Measurements from ENCODE around the gene CFAP141. TPM values are rescaled to one million over a fixed set of nuclear protein-coding genes. Genes with fewer than 3 reads are reported as not detected.
A peak's percentile ranks its signal among the peaks of the same experiment; 100 is the strongest.
"Not testable (repeated sequence)": the region's sequence is repeated elsewhere in the genome, so short reads cannot be mapped to it uniquely, and the experiment has no call there.

Gene CFAP141
- under 1 TPM in 1 of 2 experiments, not detected in 1; 0.65 TPM for total RNA-seq

- H3K9me3 Mint-ChIP-seq, result no peaks in the 10 kb centered on the region
- H3K4me3 Mint-ChIP-seq, result no peak within 1 kb of the TSS
- ChIA-PET POLR2A (no interaction called here), CTCF (no interaction called here)
- DNase-seq, result no peak
- H3K27me3 Mint-ChIP-seq, result no peaks in the 10 kb centered on the region
- peaks cover 34% of the 10 kb centered on the region for H3K36me3 Mint-ChIP-seq (ENCODE audit: low read depth)
- H3K4me1 Mint-ChIP-seq, result peaks cover 5% of the 10 kb centered on the region
- H3K27ac Mint-ChIP-seq, result peak within 1 kb of the TSS; percentile 13
These were observed at the start of gene CFAP141 for GRCh38 chr1:154206196-154206595. Gene CFAP141 (minus strand): TSS chr1:154206333. CDS start chr1:154206307, 26 bp downstream.

- Mint-ChIP-seq H3K4me3 (no peak overlapping the region), H3K27ac (no peak overlapping the region), H3K36me3 (ENCODE audit: low read depth) (peaks cover 70% of the 10 kb centered on the region), H3K9me3 (no peaks in the 10 kb centered on the region), H3K4me1 (no peaks in the 10 kb centered on the region), H3K27me3 (no peaks in the 10 kb centered on the region)
- POLR2A ChIA-PET, result no interaction called here
- DNase-seq, result no peak
- CTCF ChIA-PET, result no interaction called here
These were observed 47.5 kb upstream of the CFAP141 start for GRCh38 chr1:154253671-154254070.

- peaks cover 72% of the 10 kb centered on the region for H3K36me3 Mint-ChIP-seq (ENCODE audit: low read depth)
- ChIA-PET POLR2A (no interaction called here), CTCF (interaction anchor here (0.5 to 0.6 kb wide), 2 partner anchors 76 to 211 kb away, joined by 3 to 4 read pairs; no protein-coding TSS in a partner anchor)
- no peak overlapping the region for H3K4me3 Mint-ChIP-seq
- peaks cover 27% of the 10 kb centered on the region for H3K4me1 Mint-ChIP-seq
- no peaks in the 10 kb centered on the region for H3K9me3 Mint-ChIP-seq
- no peak for DNase-seq
- H3K27me3 Mint-ChIP-seq, result no peaks in the 10 kb centered on the region
- peak overlapping the region; percentile 9 for H3K27ac Mint-ChIP-seq
These were observed 35.7 kb upstream of the CFAP141 start for GRCh38 chr1:154241703-154242351.

- Mint-ChIP-seq H3K4me3 (no peak overlapping the region), H3K4me1 (peaks cover 27% of the 10 kb centered on the region), H3K27me3 (no peaks in the 10 kb centered on the region), H3K27ac (no peak overlapping the region), H3K36me3 (ENCODE audit: low read depth) (peaks cover 75% of the 10 kb centered on the region), H3K9me3 (no peaks in the 10 kb centered on the region)
- POLR2A ChIA-PET, result no interaction called here
- DNase-seq, result no peak
- CTCF ChIA-PET, result interaction anchor here (1.2 kb wide), 1 partner anchor 24 kb away, joined by 3 read pairs; no protein-coding TSS in a partner anchor
These were observed 34.2 kb upstream of the CFAP141 start for GRCh38 chr1:154240294-154240833.

GRCh38 chr1:154239491-154239890, 33.4 kb upstream of the CFAP141 start:
- Mint-ChIP-seq H3K27ac (no peak overlapping the region), H3K4me1 (peaks cover 27% of the 10 kb centered on the region), H3K27me3 (no peaks in the 10 kb centered on the region), H3K4me3 (no peak overlapping the region), H3K9me3 (no peaks in the 10 kb centered on the region), H3K36me3 (ENCODE audit: low read depth) (peaks cover 78% of the 10 kb centered on the region)
- POLR2A ChIA-PET, result no interaction called here
- DNase-seq, result no peak
- CTCF ChIA-PET, result no interaction called here

DNA sequence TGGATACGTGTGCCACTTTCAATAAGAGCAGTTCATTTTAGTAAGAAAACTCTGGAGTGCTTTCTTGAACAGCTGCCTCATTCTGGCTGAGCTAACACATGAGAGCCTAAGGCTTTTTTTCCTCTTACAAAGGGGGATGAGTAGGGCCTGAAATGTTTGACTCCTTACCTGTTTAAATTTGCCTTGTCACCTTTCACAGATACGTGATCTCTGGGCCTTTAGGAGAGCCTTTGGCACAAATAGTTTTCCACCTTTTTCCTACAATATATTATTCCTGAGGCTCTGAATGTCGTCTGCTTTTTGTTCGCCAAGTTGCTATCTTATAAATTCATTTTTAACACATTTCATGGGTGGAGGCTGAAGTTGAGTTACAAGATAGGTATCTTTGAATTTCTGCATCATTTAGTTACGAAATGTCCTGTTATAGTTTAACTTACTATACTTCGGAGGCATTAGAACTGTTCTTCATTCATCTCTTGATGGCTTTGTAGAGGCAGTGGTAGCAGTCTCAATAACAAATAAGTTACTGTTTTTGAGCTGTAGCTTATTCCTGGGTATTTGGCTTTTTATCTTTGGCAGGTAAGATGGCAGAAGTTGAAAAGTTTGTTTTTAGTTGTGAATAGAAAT, 31.9 kb upstream of the CFAP141 start:
- Mint-ChIP-seq H3K4me3 (no peak overlapping the region), H3K27ac (no peak overlapping the region)

GRCh38 chr1:154237435-154237834, 31.3 kb upstream of the CFAP141 start:
- no peak overlapping the region for H3K27ac Mint-ChIP-seq
- H3K4me1 Mint-ChIP-seq, result peaks cover 27% of the 10 kb centered on the region
- ChIA-PET POLR2A (no interaction called here), CTCF (interaction anchor here (1.0 to 2.0 kb wide), 2 partner anchors 12 to 23 kb away, joined by 3 to 4 read pairs; no protein-coding TSS in a partner anchor)
- DNase-seq, result no peak
- no peak overlapping the region for H3K4me3 Mint-ChIP-seq
- H3K36me3 Mint-ChIP-seq (ENCODE audit: low read depth), result peaks cover 64% of the 10 kb centered on the region
- H3K9me3 Mint-ChIP-seq, result no peaks in the 10 kb centered on the region
- H3K27me3 Mint-ChIP-seq, result no peaks in the 10 kb centered on the region

More for the DNA sequence above, 31.9 kb upstream of the CFAP141 start:
- CTCF ChIA-PET, result interaction anchor here (0.6 to 2.0 kb wide), 5 partner anchors 8 to 95 kb away, joined by 3 to 4 read pairs (median 3); no protein-coding TSS in a partner anchor
- POLR2A ChIA-PET, result no interaction called here
- Mint-ChIP-seq H3K36me3 (ENCODE audit: low read depth) (peaks cover 68% of the 10 kb centered on the region), H3K4me1 (peaks cover 27% of the 10 kb centered on the region), H3K9me3 (no peaks in the 10 kb centered on the region), H3K27me3 (no peaks in the 10 kb centered on the region)
- DNase-seq, result no peak

GRCh38 chr1:154236855-154237254, 30.7 kb upstream of the CFAP141 start:
- POLR2A ChIA-PET, result no interaction called here
- CTCF ChIA-PET, result interaction anchor here (2.0 kb wide), 1 partner anchor 23 kb away, joined by 4 read pairs; no protein-coding TSS in a partner anchor
- DNase-seq, result no peak
- peaks cover 22% of the 10 kb centered on the region for H3K4me1 Mint-ChIP-seq
- H3K27ac Mint-ChIP-seq, result no peak overlapping the region
- H3K4me3 Mint-ChIP-seq, result no peak overlapping the region
- H3K36me3 Mint-ChIP-seq (ENCODE audit: low read depth), result peaks cover 62% of the 10 kb centered on the region
- no peaks in the 10 kb centered on the region for H3K27me3 Mint-ChIP-seq
- no peaks in the 10 kb centered on the region for H3K9me3 Mint-ChIP-seq

DNA sequence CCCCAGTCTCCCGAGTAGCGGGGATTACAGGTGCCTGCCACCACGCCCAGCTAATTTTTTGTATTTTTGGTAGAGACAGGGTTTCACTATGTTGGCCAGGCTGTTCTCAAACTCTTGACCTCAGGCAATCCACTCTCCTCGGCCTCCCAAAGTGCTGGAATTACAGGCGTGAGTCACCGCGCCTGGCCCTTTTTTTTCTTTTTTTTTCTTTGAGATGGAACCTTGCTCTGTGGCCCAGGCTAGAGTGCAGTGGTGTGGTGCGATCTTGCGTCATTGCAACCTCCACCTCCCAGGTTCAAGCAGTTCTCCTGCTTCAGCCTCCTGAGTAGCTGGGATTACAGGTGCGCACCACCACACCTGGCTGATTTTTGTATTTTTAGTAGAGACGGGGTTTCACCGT, 27.0 kb upstream of the CFAP141 start:
- CTCF ChIA-PET, result interaction anchor here (1.1 kb wide), 1 partner anchor 96 kb away, joined by 4 read pairs; no protein-coding TSS in a partner anchor

GRCh38 chr1:154231112-154231511, 25.0 kb upstream of the CFAP141 start:
- H3K27ac Mint-ChIP-seq, H3K4me3 Mint-ChIP-seq, H3K27me3 Mint-ChIP-seq, POLR2A ChIA-PET, DNase-seq, H3K9me3 Mint-ChIP-seq, H3K4me1 Mint-ChIP-seq: not testable (repeated sequence)
- peaks cover 65% of the 10 kb centered on the region for H3K36me3 Mint-ChIP-seq (ENCODE audit: low read depth)
- CTCF ChIA-PET, result interaction anchor here (0.6 to 1.6 kb wide), 3 partner anchors 35 to 234 kb away, joined by 3 to 4 read pairs (median 3); no protein-coding TSS in a partner anchor

More for the DNA sequence above, 27.0 kb upstream of the CFAP141 start:
- H3K36me3 Mint-ChIP-seq (ENCODE audit: low read depth), result peaks cover 66% of the 10 kb centered on the region
- not testable (repeated sequence) for H3K27me3 Mint-ChIP-seq, H3K4me1 Mint-ChIP-seq, H3K4me3 Mint-ChIP-seq, H3K9me3 Mint-ChIP-seq, DNase-seq, H3K27ac Mint-ChIP-seq
- POLR2A ChIA-PET, result interaction anchor here (0.6 kb wide), 1 partner anchor 270 kb away, joined by 13 read pairs; no protein-coding TSS in a partner anchor

DNA sequence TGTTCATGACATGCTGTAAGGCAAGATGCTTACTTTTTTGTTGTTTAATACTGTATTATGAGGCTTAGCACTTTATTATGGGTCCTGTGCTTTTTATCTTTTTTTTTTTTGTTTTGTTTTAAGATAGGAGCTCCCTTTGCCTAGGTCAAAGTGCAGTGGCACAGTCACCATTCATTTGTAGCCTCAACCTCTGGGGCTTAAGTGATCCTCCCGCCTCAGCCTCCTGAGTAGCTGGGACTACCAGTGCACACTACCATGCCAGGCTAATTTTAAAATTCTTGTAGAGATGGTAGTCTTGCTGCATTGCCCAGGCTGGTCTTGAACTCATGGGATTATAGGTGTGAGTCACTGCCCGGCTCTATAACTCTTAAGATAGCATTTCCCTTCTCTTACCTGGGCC, 19.2 kb upstream of the CFAP141 start:
- H3K27me3 Mint-ChIP-seq, result no peaks in the 10 kb centered on the region
- H3K27ac Mint-ChIP-seq, result no peak overlapping the region
- POLR2A ChIA-PET, result interaction anchor here (0.6 kb wide), 1 partner anchor 16 kb away, joined by 7 read pairs; no protein-coding TSS in a partner anchor
- peaks cover 48% of the 10 kb centered on the region for H3K4me1 Mint-ChIP-seq
- peaks cover 2% of the 10 kb centered on the region for H3K9me3 Mint-ChIP-seq
- no peak for DNase-seq
- H3K36me3 Mint-ChIP-seq (ENCODE audit: low read depth), result peaks cover 68% of the 10 kb centered on the region
- CTCF ChIA-PET, result interaction anchor here (0.5 to 2.4 kb wide), 4 partner anchors 10 to 68 kb away, joined by 3 to 7 read pairs (median 4); no protein-coding TSS in a partner anchor
- H3K4me3 Mint-ChIP-seq, result no peak overlapping the region

GRCh38 chr1:154223621-154224020, 17.5 kb upstream of the CFAP141 start:
- no peak overlapping the region for H3K4me3 Mint-ChIP-seq
- ChIA-PET CTCF (no interaction called here), POLR2A (no interaction called here)
- no peak for DNase-seq
- peak overlapping the region; percentile 70 for H3K27ac Mint-ChIP-seq
- no peaks in the 10 kb centered on the region for H3K27me3 Mint-ChIP-seq
- H3K36me3 Mint-ChIP-seq (ENCODE audit: low read depth), result peaks cover 72% of the 10 kb centered on the region
- peaks cover 2% of the 10 kb centered on the region for H3K9me3 Mint-ChIP-seq
- H3K4me1 Mint-ChIP-seq, result peaks cover 57% of the 10 kb centered on the region

- no peaks in the 10 kb centered on the region for H3K27me3 Mint-ChIP-seq
- peaks cover 64% of the 10 kb centered on the region for H3K4me1 Mint-ChIP-seq
- ChIA-PET CTCF (interaction anchor here (1.8 kb wide), 1 partner anchor 49 kb away, joined by 6 read pairs; no protein-coding TSS in a partner anchor), POLR2A (no interaction called here)
- H3K36me3 Mint-ChIP-seq (ENCODE audit: low read depth), result peaks cover 72% of the 10 kb centered on the region
- H3K4me3 Mint-ChIP-seq, result peak overlapping the region; percentile 94
- peaks cover 2% of the 10 kb centered on the region for H3K9me3 Mint-ChIP-seq
- H3K27ac Mint-ChIP-seq, result peak overlapping the region; percentile 70
- no peak for DNase-seq
These were observed 16.8 kb upstream of the CFAP141 start for GRCh38 chr1:154222918-154223317.

Measured in activated CD4-positive, alpha-beta T cell treated with anti-CD3 and anti-CD28 coated beads, Interleukin-2, amount 10 ng/mL, durations not matched to agents 7 days and 5 days (primary cell).